NCI-H2227 (cell line): Measurements from ENCODE around the gene L3MBTL2.

ENCODE experiments used
- DNase-seq: peaks from one replicate; lab custom pipeline; 2025; ENCODE audit not compliant: unreplicated experiment; lab: John Stamatoyannopoulos, UW

Gene L3MBTL2

GRCh38 chr22:41267958-41268357, 62.8 kb downstream of the L3MBTL2 start:
- DNase-seq: no peak

GRCh38 chr22:41271787-41272186, 66.7 kb downstream of the L3MBTL2 start:
- DNase-seq: no peak

GRCh38 chr22:41273128-41273527, 68.0 kb downstream of the L3MBTL2 start:
- no peak for DNase-seq

- no peak for DNase-seq
These were observed 69.7 kb downstream of the L3MBTL2 start for GRCh38 chr22:41274856-41275255.

- DNase-seq: no peak
These were observed 75.0 kb downstream of the L3MBTL2 start for GRCh38 chr22:41280065-41280464.

- DNase-seq: no peak
These were observed 75.7 kb downstream of the L3MBTL2 start for GRCh38 chr22:41280854-41281253.
